Nephron progenitor cell (in vitro differentiated cells): ENCODE results near the gene INTS6.

Experiments
- DNase-seq: peaks from one replicate; pipeline ENCODE4 v3.0.0; 2021
- H3K27ac Mint-ChIP-seq: 2 replicates; pipeline ENCODE4 v1.8.0; 2021; ENCODE audit warnings: mild to moderate bottlenecking, moderate library complexity, mixed read lengths
- H3K27me3 Mint-ChIP-seq: 2 replicates; pipeline ENCODE4 v1.8.0; 2021; ENCODE audit warnings: mild to moderate bottlenecking, low read depth, mixed read lengths; ENCODE audit not compliant: poor library complexity
- H3K36me3 Mint-ChIP-seq: 2 replicates; pipeline ENCODE4 v1.8.0; 2021; ENCODE audit warnings: low read depth, mixed read lengths
- H3K4me1 Mint-ChIP-seq: 2 replicates; pipeline ENCODE4 v1.8.0; 2021; ENCODE audit warnings: mixed read lengths
- H3K4me3 Mint-ChIP-seq: 2 replicates; pipeline ENCODE4 v1.8.0; 2021; ENCODE audit warnings: mild to moderate bottlenecking, moderate library complexity, mixed read lengths
- H3K9me3 Mint-ChIP-seq: 2 replicates; pipeline ENCODE4 v1.8.0; 2021; ENCODE audit warnings: mild to moderate bottlenecking, moderate library complexity, mixed read lengths
- TF ChIP-seq, protein P1 (sequence below): fragments of 200-600 bp; sonication (generic); IDR thresholded peaks from 2 replicates; pipeline ENCODE4 v1.5.0; 2021; ENCODE audit warnings: antibody characterized with exemption

Gene INTS6

DNA sequence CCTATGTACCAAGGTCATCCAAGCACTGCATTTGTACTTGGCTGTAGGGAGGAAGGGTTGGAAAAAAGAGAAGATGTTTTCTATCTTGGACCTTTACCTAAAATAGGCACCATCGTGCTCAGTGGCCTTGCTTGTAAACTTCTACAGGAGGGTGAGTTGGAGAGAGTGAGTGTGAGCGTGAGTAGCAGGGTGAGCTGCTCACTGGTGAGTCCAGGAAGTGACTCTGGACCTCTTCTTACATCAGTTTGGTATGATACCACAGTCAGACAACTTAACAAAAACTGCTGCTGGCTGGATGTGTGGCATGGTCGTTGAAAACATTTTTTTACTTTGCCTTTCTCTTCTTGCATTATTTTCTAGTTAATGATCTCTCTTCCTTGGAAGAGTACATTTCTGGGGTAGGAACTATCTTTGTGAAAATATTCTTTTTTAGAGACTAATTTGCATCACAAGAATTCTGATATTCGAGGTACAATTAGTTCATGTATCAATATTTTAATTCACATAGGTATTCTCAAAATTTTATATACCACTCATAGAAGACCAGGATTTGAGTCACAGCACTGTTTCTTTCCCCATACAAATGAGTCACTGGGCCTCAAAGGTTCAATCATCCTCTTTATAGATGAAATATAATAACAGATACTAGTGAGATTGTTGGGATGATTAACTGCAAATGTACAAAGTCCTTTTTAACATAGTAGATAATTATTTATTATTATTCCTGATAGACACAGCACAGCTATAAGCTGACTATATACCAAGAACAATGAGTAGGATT lies 112.7 kb downstream of the INTS6 start:
- Mint-ChIP-seq H3K27me3 (peaks cover 21% of the 10 kb centered on the region), H3K27ac (no peak overlapping the region), H3K36me3 (no peaks in the 10 kb centered on the region), H3K4me3 (no peak overlapping the region), H3K4me1 (peaks cover 10% of the 10 kb centered on the region), H3K9me3 (no peaks in the 10 kb centered on the region)
- DNase-seq: no peak
- TF ChIP-seq, protein P1, sequence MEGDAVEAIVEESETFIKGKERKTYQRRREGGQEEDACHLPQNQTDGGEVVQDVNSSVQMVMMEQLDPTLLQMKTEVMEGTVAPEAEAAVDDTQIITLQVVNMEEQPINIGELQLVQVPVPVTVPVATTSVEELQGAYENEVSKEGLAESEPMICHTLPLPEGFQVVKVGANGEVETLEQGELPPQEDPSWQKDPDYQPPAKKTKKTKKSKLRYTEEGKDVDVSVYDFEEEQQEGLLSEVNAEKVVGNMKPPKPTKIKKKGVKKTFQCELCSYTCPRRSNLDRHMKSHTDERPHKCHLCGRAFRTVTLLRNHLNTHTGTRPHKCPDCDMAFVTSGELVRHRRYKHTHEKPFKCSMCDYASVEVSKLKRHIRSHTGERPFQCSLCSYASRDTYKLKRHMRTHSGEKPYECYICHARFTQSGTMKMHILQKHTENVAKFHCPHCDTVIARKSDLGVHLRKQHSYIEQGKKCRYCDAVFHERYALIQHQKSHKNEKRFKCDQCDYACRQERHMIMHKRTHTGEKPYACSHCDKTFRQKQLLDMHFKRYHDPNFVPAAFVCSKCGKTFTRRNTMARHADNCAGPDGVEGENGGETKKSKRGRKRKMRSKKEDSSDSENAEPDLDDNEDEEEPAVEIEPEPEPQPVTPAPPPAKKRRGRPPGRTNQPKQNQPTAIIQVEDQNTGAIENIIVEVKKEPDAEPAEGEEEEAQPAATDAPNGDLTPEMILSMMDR: no peak

DNA sequence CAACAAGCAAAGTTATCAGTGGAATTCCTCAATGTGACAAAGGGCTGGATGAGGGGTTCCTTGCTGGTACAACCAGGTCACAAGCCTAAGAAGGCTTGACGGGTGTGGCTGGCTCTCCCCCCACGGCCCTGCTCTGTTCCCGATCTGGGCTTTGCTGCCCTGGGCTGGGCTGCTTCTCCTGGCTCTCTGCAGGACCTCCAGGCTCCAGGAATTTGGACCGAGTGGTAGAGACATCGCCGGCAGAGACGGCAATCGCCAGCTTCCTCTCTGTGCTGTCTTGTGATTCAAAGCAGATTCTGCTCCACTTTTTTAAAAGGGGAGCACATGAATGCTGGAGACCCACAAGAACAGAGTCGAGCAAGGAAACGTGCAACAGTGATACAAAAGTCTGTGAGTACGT lies 113.5 kb downstream of the INTS6 start, which contains the start of gene SERPINE3:
Gene SERPINE3 (plus strand): TSS at position 338 of the 400 bp plus-strand sequence. CDS start 1,401 bp downstream, outside the sequence.
- TF ChIP-seq, protein P1: no peak
- no peaks in the 10 kb centered on the region for H3K9me3 Mint-ChIP-seq
- no peak within 1 kb of the TSS for H3K4me3 Mint-ChIP-seq
- no peak for DNase-seq
- H3K27ac Mint-ChIP-seq: no peak within 1 kb of the TSS
- peaks cover 23% of the 10 kb centered on the region for H3K27me3 Mint-ChIP-seq
- no peaks in the 10 kb centered on the region for H3K36me3 Mint-ChIP-seq
- peaks cover 10% of the 10 kb centered on the region for H3K4me1 Mint-ChIP-seq

DNA sequence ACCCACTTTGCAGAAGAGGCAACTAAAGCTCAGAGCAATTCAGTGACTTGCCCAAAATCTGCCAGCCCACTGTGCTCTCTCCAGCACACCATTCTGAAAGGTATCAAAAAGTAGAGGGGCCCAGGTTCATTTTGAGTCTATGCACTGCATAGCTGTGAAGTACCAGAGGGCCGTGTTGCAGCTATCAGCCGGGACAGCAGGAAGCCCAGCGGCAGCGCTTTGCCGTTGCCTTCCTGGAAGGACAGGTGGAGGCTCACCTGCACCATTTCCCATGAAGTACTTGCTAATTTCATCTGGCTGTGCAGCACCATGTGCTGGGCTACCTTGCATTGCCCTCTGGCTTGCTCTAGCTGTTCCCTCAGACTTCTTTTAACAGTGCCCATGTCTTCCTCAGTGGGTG lies 116.1 kb downstream of the INTS6 start:
- Mint-ChIP-seq H3K4me3 (no peak overlapping the region), H3K36me3 (no peaks in the 10 kb centered on the region), H3K4me1 (no peaks in the 10 kb centered on the region), H3K27me3 (peaks cover 23% of the 10 kb centered on the region), H3K27ac (no peak overlapping the region), H3K9me3 (no peaks in the 10 kb centered on the region)
- TF ChIP-seq, protein P1: no peak
- no peak for DNase-seq

DNA sequence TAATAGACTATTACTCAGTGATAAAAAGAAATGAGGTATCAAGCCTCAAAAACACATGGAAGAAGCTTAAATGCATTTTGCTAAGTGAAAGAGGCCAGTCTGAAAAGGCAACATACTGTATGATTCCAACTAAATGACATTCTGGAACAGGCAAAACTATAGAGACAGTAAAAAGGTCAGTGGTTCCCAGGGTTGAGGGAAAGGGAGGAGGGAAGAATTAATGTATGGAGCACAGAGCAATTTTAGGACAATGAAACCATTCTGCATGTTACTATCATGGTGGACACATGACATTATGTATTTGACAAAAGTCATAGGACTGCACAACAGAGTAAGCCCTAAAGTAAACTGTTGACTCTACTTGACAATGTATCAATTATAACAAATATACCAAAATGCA lies 119.0 kb downstream of the INTS6 start:
- Mint-ChIP-seq H3K4me1 (no peaks in the 10 kb centered on the region), H3K4me3 (no peak overlapping the region), H3K9me3 (no peaks in the 10 kb centered on the region), H3K36me3 (no peaks in the 10 kb centered on the region), H3K27me3 (peaks cover 19% of the 10 kb centered on the region), H3K27ac (no peak overlapping the region)
- DNase-seq: no peak
- TF ChIP-seq, protein P1: no peak

DNA sequence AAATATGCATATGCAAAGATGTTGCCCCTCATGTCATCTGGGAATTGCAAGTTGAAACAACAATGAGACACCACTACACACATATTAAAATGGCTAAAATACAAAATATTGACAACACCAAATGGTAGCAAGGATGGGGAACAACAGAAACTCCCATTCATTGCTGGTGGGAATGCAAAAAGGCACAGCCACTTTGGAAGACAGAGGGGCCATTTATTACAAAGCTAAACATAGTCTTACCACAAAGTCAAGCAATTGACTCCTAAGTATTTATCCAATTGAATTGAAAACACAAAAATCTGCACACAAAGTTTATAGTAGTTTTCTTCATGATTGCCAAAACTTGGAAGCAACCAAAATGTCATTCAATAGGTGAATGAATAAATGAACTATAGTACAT lies 119.4 kb downstream of the INTS6 start:
- Mint-ChIP-seq H3K36me3 (no peaks in the 10 kb centered on the region), H3K4me1 (no peaks in the 10 kb centered on the region), H3K9me3 (no peaks in the 10 kb centered on the region), H3K27ac (no peak overlapping the region), H3K27me3 (peaks cover 19% of the 10 kb centered on the region), H3K4me3 (no peak overlapping the region)
- no peak for DNase-seq
- TF ChIP-seq, protein P1: no peak
